Fibroblast of lung (primary cell): ENCODE results near the gene CDRT4.

Experiments
- EZH2 ChIP-seq: IDR thresholded peaks from 2 replicates; pipeline ENCODE4 v1.5.1; 2012; ENCODE audit warnings: low read length, control low read depth, mild to moderate bottlenecking; ENCODE audit errors: missing control alignments
- TF ChIP-seq, protein P1 (sequence below), 2 donors: IDR thresholded peaks in 1 of 2; conservative IDR thresholded peaks in 1 of 2; 1 replicate in 1 of 2; 2 replicates in 1 of 2; pipeline ENCODE4 v1.5.1; 2011 to 2012; ENCODE audit warnings: low read length in 2 of 2, control low read depth in 1 of 2, inconsistent platforms in 1 of 2, low read depth in 1 of 2, mild to moderate bottlenecking in 1 of 2

DNA sequence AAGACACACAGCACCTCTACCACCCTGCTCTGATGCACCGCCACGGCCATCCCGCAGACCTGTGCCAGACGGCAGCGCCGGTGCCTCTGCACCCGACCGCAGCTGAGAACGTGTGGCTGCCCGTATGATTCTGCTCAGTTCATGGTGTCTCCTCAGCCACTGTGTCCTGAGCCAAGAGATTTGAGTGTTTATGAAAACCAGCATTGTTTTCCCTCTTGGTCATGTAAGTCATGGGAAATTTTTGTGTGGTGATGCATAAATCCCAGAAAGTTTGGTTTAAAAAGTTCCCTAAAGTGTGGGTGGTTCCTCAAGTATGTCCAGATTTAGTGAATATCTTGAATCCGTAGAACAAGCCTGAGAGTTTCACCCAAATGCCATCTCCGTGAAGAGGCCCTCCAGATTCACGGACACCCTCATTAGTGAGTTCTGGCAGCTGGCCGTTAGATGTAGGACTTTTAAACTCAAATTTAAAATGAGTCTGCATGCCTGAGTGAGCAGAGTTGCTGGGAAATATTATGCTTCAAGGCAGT lies 57.6 kb downstream of the CDRT4 start:
- TF ChIP-seq, protein P1, sequence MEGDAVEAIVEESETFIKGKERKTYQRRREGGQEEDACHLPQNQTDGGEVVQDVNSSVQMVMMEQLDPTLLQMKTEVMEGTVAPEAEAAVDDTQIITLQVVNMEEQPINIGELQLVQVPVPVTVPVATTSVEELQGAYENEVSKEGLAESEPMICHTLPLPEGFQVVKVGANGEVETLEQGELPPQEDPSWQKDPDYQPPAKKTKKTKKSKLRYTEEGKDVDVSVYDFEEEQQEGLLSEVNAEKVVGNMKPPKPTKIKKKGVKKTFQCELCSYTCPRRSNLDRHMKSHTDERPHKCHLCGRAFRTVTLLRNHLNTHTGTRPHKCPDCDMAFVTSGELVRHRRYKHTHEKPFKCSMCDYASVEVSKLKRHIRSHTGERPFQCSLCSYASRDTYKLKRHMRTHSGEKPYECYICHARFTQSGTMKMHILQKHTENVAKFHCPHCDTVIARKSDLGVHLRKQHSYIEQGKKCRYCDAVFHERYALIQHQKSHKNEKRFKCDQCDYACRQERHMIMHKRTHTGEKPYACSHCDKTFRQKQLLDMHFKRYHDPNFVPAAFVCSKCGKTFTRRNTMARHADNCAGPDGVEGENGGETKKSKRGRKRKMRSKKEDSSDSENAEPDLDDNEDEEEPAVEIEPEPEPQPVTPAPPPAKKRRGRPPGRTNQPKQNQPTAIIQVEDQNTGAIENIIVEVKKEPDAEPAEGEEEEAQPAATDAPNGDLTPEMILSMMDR (conservative IDR thresholded peaks at IDR 0.05 in 1 of 2, IDR thresholded peaks at IDR 0.05 in 1 of 2; ENCODE audit: low read depth in 1 of 2, low read length in 2 of 2): no peak
- no peak for TF ChIP-seq EZH2
